Measurements from ENCODE around the gene MUC20. TPM values are rescaled to one million over a fixed set of nuclear protein-coding genes. Genes with fewer than 3 reads are reported as not detected.

The MUC20 gene
- polyA plus RNA-seq, 1 donor (not counting 4 experiments of a cell fraction or from before 2014, with no cell fraction given), result 0.21 TPM

DNA sequence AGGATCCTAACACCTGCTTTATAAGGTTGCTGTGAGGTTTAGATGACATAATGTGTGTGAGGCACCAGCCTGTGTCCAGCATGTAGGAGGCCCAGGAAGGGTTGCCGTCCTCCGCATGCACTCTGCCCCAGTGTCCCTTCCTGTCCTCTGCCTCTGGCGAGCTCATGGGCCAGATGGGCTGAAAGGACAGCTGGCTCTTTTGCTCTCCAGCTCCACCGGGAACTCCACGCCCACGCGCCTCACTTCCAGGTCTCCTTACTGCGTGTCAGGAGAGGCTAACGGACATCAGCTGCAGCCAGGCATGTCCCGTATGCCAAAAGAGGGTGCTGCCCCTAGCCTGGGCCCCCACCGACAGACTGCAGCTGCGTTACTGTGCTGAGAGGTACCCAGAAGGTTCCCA lies 12.2 kb downstream of the MUC20 start:
- no peaks in the 10 kb centered on the region for H3K36me3 ChIP-seq (ENCODE audit: control insufficient read depth in 2 of 2, extremely low read depth in 1 of 2, insufficient read depth in 2 of 2, low read length in 2 of 2)
- TF ChIP-seq CTCF (optimal IDR thresholded peaks at IDR 0.05 in 1 of 3, IDR thresholded peaks at IDR 0.05 in 1 of 3, conservative IDR thresholded peaks at IDR 0.05 in 1 of 3; ENCODE audit: extremely low read depth in 1 of 3, insufficient read depth in 2 of 3, low read length in 3 of 3), result no peak
- no peak for TF ChIP-seq EZH2 (IDR thresholded peaks at IDR 0.05; ENCODE audit: low read length)
- FAIRE-seq, result no peak
- no peaks in the 10 kb centered on the region for H3K4me1 ChIP-seq (ENCODE audit: control insufficient read depth, extremely low read depth, insufficient read depth, low read length)
- no peak overlapping the region for H3K4me2 ChIP-seq (ENCODE audit: control insufficient read depth, extremely low read depth, insufficient read depth, low read depth, low read length)
- no peaks in the 10 kb centered on the region for H3K9me1 ChIP-seq (ENCODE audit: control insufficient read depth, extremely low read depth, insufficient read depth, low read length)
- H2AFZ ChIP-seq (ENCODE audit: control insufficient read depth, low read length), result no peak overlapping the region
- no peak for DNase-seq (ENCODE audit: low read depth, low spot score)
- H3K27ac ChIP-seq (ENCODE audit: control insufficient read depth, insufficient read depth, low read length), result no peak overlapping the region
- H4K20me1 ChIP-seq (ENCODE audit: control insufficient read depth, extremely low read depth, insufficient read depth, low read length), result no peaks in the 10 kb centered on the region
- no peak overlapping the region for H3K4me3 ChIP-seq (ENCODE audit: control insufficient read depth in 2 of 3, extremely low read depth in 1 of 3, insufficient read depth in 2 of 3, low read depth in 1 of 3, low read length in 3 of 3)
- H3K9ac ChIP-seq (ENCODE audit: control insufficient read depth, extremely low read depth, insufficient read depth, low read length), result no peak overlapping the region
- no peaks in the 10 kb centered on the region for H3K9me3 ChIP-seq (ENCODE audit: control insufficient read depth, low read depth, low read length)
- dilution Hi-C loops (cut with MboI; ENCODE audit: extremely low pct_ligation_motif_present, low sequenced_read_pairs), result no loop called here
- H3K79me2 ChIP-seq (ENCODE audit: control insufficient read depth, insufficient read depth, low read length), result no peaks in the 10 kb centered on the region
- H3K27me3 ChIP-seq (ENCODE audit: control insufficient read depth, extremely low read depth, insufficient read depth, low read length), result peaks cover 9% of the 10 kb centered on the region

DNA sequence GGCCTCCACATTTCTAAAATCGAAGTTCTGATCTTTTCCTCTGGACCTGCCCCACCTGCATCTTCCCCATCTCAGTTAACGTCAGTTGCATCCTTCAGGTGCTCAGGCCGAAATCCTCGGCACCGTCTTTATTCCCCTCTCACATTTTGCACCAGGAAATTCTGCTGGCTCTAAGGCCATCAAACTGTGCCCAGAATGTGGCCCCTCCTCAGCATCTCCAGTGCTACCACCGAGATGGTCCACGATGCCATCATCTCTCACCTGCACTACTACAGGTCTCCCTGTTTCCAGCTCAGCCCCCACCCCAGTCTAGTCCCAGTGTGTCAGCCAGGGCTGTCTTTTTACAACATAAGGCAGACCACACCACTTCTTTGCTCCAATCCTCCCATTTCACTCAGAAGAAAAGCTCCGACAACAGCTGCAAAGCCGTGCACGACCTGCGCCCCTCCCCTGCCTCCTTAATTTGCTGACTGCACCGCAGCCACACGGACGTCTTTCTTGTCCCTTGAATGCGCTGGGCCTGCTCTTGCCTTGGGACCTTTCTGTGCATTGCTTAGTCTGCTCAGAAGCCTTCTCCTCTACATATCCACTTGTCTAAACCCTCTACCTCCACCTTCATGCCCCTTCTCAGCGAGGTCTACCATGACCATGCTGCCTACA lies 14.4 kb downstream of the MUC20 start:
- no peaks in the 10 kb centered on the region for H3K9me3 ChIP-seq (ENCODE audit: control insufficient read depth, low read depth, low read length)
- dilution Hi-C loops (cut with MboI; ENCODE audit: extremely low pct_ligation_motif_present, low sequenced_read_pairs), result no loop called here
- peaks cover 6% of the 10 kb centered on the region for H3K27me3 ChIP-seq (ENCODE audit: control insufficient read depth, extremely low read depth, insufficient read depth, low read length)
- no peak overlapping the region for H2AFZ ChIP-seq (ENCODE audit: control insufficient read depth, low read length)
- no peak for TF ChIP-seq CTCF (optimal IDR thresholded peaks at IDR 0.05 in 1 of 3, IDR thresholded peaks at IDR 0.05 in 1 of 3, conservative IDR thresholded peaks at IDR 0.05 in 1 of 3; ENCODE audit: extremely low read depth in 1 of 3, insufficient read depth in 2 of 3, low read length in 3 of 3)
- TF ChIP-seq EZH2 (IDR thresholded peaks at IDR 0.05; ENCODE audit: low read length), result no peak
- H3K27ac ChIP-seq (ENCODE audit: control insufficient read depth, insufficient read depth, low read length), result no peak overlapping the region
- no peaks in the 10 kb centered on the region for H3K79me2 ChIP-seq (ENCODE audit: control insufficient read depth, insufficient read depth, low read length)
- no peaks in the 10 kb centered on the region for H3K9me1 ChIP-seq (ENCODE audit: control insufficient read depth, extremely low read depth, insufficient read depth, low read length)
- H3K4me3 ChIP-seq (ENCODE audit: control insufficient read depth in 2 of 3, extremely low read depth in 1 of 3, insufficient read depth in 2 of 3, low read depth in 1 of 3, low read length in 3 of 3), result no peak overlapping the region
- FAIRE-seq (no peak), DNase-seq (ENCODE audit: low read depth, low spot score) (no peak)
- H3K9ac ChIP-seq (ENCODE audit: control insufficient read depth, extremely low read depth, insufficient read depth, low read length), result no peak overlapping the region
- no peaks in the 10 kb centered on the region for H3K36me3 ChIP-seq (ENCODE audit: control insufficient read depth in 2 of 2, extremely low read depth in 1 of 2, insufficient read depth in 2 of 2, low read length in 2 of 2)
- H4K20me1 ChIP-seq (ENCODE audit: control insufficient read depth, extremely low read depth, insufficient read depth, low read length), result no peaks in the 10 kb centered on the region
- no peak overlapping the region for H3K4me2 ChIP-seq (ENCODE audit: control insufficient read depth, extremely low read depth, insufficient read depth, low read depth, low read length)
- no peaks in the 10 kb centered on the region for H3K4me1 ChIP-seq (ENCODE audit: control insufficient read depth, extremely low read depth, insufficient read depth, low read length)

All from keratinocyte (primary cell).